HEK293 (cell line): ENCODE results near the gene MAP3K7CL.

Experiments
- CTCF ChIA-PET: fragments of 350-600 bp; formaldehyde crosslinking; extraction: SDS; loops from one replicate; lab custom pipeline; 2021; ENCODE audit warnings: antibody characterized with exemption; lab: Yijun Ruan, JAX
- POLR2A ChIA-PET: fragments of 300-600 bp; formaldehyde crosslinking; extraction: SDS; loops from one replicate; lab custom pipeline; 2020; ENCODE audit warnings: antibody characterized with exemption, inconsistent platforms; lab: Yijun Ruan, JAX
- H3K27ac ChIP-seq: fragments of 200-500 bp; sonication (Bioruptor generic); 2 replicates; pipeline ENCODE4 v1.5.1; 2014; ENCODE audit warnings: low read depth, low read length, control low read depth, inconsistent platforms; ENCODE audit errors: extremely low read depth
- H3K36me3 ChIP-seq, 2 experiments: fragments of 200-500 bp in 1 of 2; sonication (Bioruptor generic) in 1 of 2; 1 replicate in 1 of 2; 2 replicates in 1 of 2; pipeline ENCODE4 v1.5.1; 2014 to 2017; ENCODE audit warnings: inconsistent platforms in 2 of 2, low read length in 2 of 2; ENCODE audit not compliant: control insufficient read depth in 2 of 2, insufficient read depth in 1 of 2
- H3K4me1 ChIP-seq: fragments of 200-500 bp; sonication (Bioruptor generic); 2 replicates; pipeline ENCODE4 v1.5.1; 2014; ENCODE audit warnings: mild to moderate bottlenecking, low read length, inconsistent platforms; ENCODE audit not compliant: control insufficient read depth, insufficient read depth
- H3K4me3 ChIP-seq: 2 replicates; pipeline ENCODE4 v1.5.1; 2011; ENCODE audit warnings: low read depth, mild to moderate bottlenecking, control low read depth, low read length, moderate library complexity
- H3K9me3 ChIP-seq: fragments of 200-500 bp; sonication (Bioruptor generic); 2 replicates; pipeline ENCODE4 v1.5.1; 2014; ENCODE audit warnings: low read depth, low read length, inconsistent platforms; ENCODE audit not compliant: control insufficient read depth, insufficient read depth
- EGR2 ChIP-seq: fragments of 450-650 bp; formaldehyde crosslinking; IDR thresholded peaks from 2 replicates; pipeline ENCODE4 v1.5.1; 2016; ENCODE audit warnings: low read depth, missing biosample characterization, missing genetic modification characterization
- ELK4 ChIP-seq: IDR thresholded peaks from 2 replicates; pipeline ENCODE4 v1.6.1; 2011; ENCODE audit warnings: mild to moderate bottlenecking, low read depth, low read length, borderline replicate concordance
- KLF9 ChIP-seq: fragments of 450-650 bp; formaldehyde crosslinking; IDR thresholded peaks from 2 replicates; pipeline ENCODE4 v1.5.1; 2016; ENCODE audit warnings: missing biosample characterization, missing genetic modification characterization, low read depth
- PATZ1 ChIP-seq: fragments of 450-650 bp; formaldehyde crosslinking; IDR thresholded peaks from 2 replicates; pipeline ENCODE4 v1.5.1; 2016; ENCODE audit warnings: missing biosample characterization, missing genetic modification characterization
- SCRT1 ChIP-seq: fragments of 450-650 bp; formaldehyde crosslinking; IDR thresholded peaks from 2 replicates; pipeline ENCODE4 v1.5.1; 2016; ENCODE audit warnings: missing biosample characterization, missing genetic modification characterization, borderline replicate concordance
- SCRT2 ChIP-seq: fragments of 450-650 bp; formaldehyde crosslinking; IDR thresholded peaks from 2 replicates; pipeline ENCODE4 v1.5.1; 2016; ENCODE audit warnings: missing biosample characterization, missing genetic modification characterization
- SETDB1 ChIP-seq: IDR thresholded peaks from one replicate; pipeline ENCODE4 v1.6.1; 2017; ENCODE audit warnings: mild to moderate bottlenecking, low read length, moderate library complexity, mixed read lengths; ENCODE audit not compliant: insufficient read length
- TCF7L2 ChIP-seq: IDR thresholded peaks from 2 replicates; pipeline ENCODE4 v1.6.1; 2011; ENCODE audit warnings: low read depth, mild to moderate bottlenecking, inconsistent platforms, low read length, moderate library complexity, borderline replicate concordance
- ZBTB6 ChIP-seq: fragments of 450-650 bp; formaldehyde crosslinking; IDR thresholded peaks from 2 replicates; pipeline ENCODE4 v1.5.1; 2017; ENCODE audit warnings: missing biosample characterization, missing genetic modification characterization
- ZNF132 ChIP-seq: fragments of 450-650 bp; formaldehyde crosslinking; IDR thresholded peaks from 2 replicates; pipeline ENCODE4 v1.5.1; 2017; ENCODE audit warnings: missing biosample characterization, missing genetic modification characterization, borderline replicate concordance
- ZNF169 ChIP-seq: fragments of 450-650 bp; formaldehyde crosslinking; IDR thresholded peaks from 2 replicates; pipeline ENCODE4 v1.5.1; 2016; ENCODE audit warnings: missing biosample characterization, missing genetic modification characterization
- ZNF175 ChIP-seq: fragments of 450-650 bp; formaldehyde crosslinking; IDR thresholded peaks from 2 replicates; pipeline ENCODE4 v1.5.1; 2016; ENCODE audit warnings: missing biosample characterization, missing genetic modification characterization
- ZNF335 ChIP-seq: fragments of 450-650 bp; formaldehyde crosslinking; conservative IDR thresholded peaks from 2 replicates; pipeline ENCODE4 v1.5.1; 2016; ENCODE audit warnings: missing biosample characterization, missing genetic modification characterization
- ZNF394 ChIP-seq: fragments of 450-650 bp; formaldehyde crosslinking; IDR thresholded peaks from 2 replicates; pipeline ENCODE4 v1.5.1; 2016; ENCODE audit warnings: missing biosample characterization, missing genetic modification characterization, mild to moderate bottlenecking, moderate library complexity, borderline replicate concordance
- ZNF404 ChIP-seq: fragments of 450-650 bp; formaldehyde crosslinking; IDR thresholded peaks from 2 replicates; pipeline ENCODE4 v1.5.1; 2017; ENCODE audit warnings: missing biosample characterization, missing genetic modification characterization
- ZNF518A ChIP-seq: fragments of 450-650 bp; formaldehyde crosslinking; conservative IDR thresholded peaks from 2 replicates; pipeline ENCODE4 v1.5.1; 2016; ENCODE audit warnings: low read depth, missing biosample characterization, missing genetic modification characterization
- ZNF571 ChIP-seq: fragments of 450-650 bp; formaldehyde crosslinking; IDR thresholded peaks from 2 replicates; pipeline ENCODE4 v1.5.0; 2017; ENCODE audit warnings: missing biosample characterization, missing genetic modification characterization
- ZNF639 ChIP-seq: fragments of 450-650 bp; formaldehyde crosslinking; IDR thresholded peaks from 2 replicates; pipeline ENCODE4 v1.5.1; 2016; ENCODE audit warnings: missing biosample characterization, missing genetic modification characterization

MAP3K7CL gene

GRCh38 chr21:29104239-29104708 lies 26.2 kb upstream of the MAP3K7CL start:
- no peak overlapping the region for H3K27ac ChIP-seq
- no peaks in the 10 kb centered on the region for H3K9me3 ChIP-seq
- ChIA-PET CTCF (interaction anchor here (1.0 to 3.4 kb wide), 6 partner anchors 11 to 272 kb away, joined by 3 to 15 read pairs (median 6); no protein-coding TSS in a partner anchor), POLR2A (interaction anchor here (0.6 to 2.1 kb wide), 4 partner anchors 11 to 1060 kb away, joined by 3 to 8 read pairs (median 4); no protein-coding TSS in a partner anchor)
- TF ChIP-seq ZBTB6 (tag by site-specific recombination), result no peak
- TF ChIP-seq ZNF571 (tag by site-specific recombination), result no peak
- no peak for TF ChIP-seq ZNF518A (tag by site-specific recombination)
- peak; percentile 42 for TF ChIP-seq SETDB1
- TF ChIP-seq ZNF394 (tag by site-specific recombination), result no peak
- TF ChIP-seq ZNF132 (tag by site-specific recombination), result no peak
- peaks cover 1% of the 10 kb centered on the region; the same call in 1 of the 2 replicates for H3K4me1 ChIP-seq
- no peak overlapping the region for H3K4me3 ChIP-seq
- H3K36me3 ChIP-seq, result no peaks in the 10 kb centered on the region

GRCh38 chr21:29105218-29105617 lies 25.2 kb upstream of the MAP3K7CL start:
- POLR2A ChIA-PET, result interaction anchor here (0.7 to 2.1 kb wide), 2 partner anchors 10 to 26 kb away, joined by 3 to 8 read pairs; no protein-coding TSS in a partner anchor
- H3K36me3 ChIP-seq, result no peaks in the 10 kb centered on the region
- H3K4me3 ChIP-seq, result no peak overlapping the region
- CTCF ChIA-PET, result interaction anchor here (0.7 to 3.4 kb wide), 13 partner anchors 9 to 1090 kb away, joined by 3 to 15 read pairs (median 4); no protein-coding TSS in a partner anchor
- H3K4me1 ChIP-seq, result peaks cover 7% of the 10 kb centered on the region
- peak; percentile 71 for TF ChIP-seq SCRT2
- TF ChIP-seq SCRT1, result 0 out of 2 replicates have a peak, but pooled peaks have one; percentile 40
- no peak for TF ChIP-seq EGR2
- no peak overlapping the region for H3K27ac ChIP-seq
- H3K9me3 ChIP-seq, result no peaks in the 10 kb centered on the region

- Histone ChIP-seq H3K9me3 (no peaks in the 10 kb centered on the region), H3K4me1 (peaks cover 8% of the 10 kb centered on the region; the same call in 1 of the 2 replicates), H3K27ac (no peak overlapping the region), H3K36me3 (no peaks in the 10 kb centered on the region), H3K4me3 (no peak overlapping the region)
- POLR2A ChIA-PET, result interaction anchor here (0.5 to 2.3 kb wide), 9 partner anchors 9 to 243 kb away, joined by 3 to 8 read pairs (median 4); partner anchors contain the start of genes CCT8 and LTN1
- CTCF ChIA-PET, result interaction anchor here (0.6 to 2.9 kb wide), 12 partner anchors 9 to 1502 kb away, joined by 3 to 15 read pairs (median 3); partner anchors contain the start of gene CCT8
- TF ChIP-seq KLF9 (tag by site-specific recombination) (no peak), ELK4 (no peak), TCF7L2 (peak; percentile 100), ZNF404 (tag by site-specific recombination) (no peak), ZNF175 (no peak), ZNF169 (tag by site-specific recombination) (no peak), ZNF639 (tag by site-specific recombination) (0 out of 2 replicates have a peak, but pooled peaks have one; percentile 14), ZNF335 (tag by site-specific recombination) (peak; percentile 47), PATZ1 (tag by site-specific recombination) (no peak)
Observed at GRCh38 chr21:29114765-29115500, 15.5 kb upstream of the MAP3K7CL start.
